ENCODE data around the gene CCDC185. TPM values are rescaled to one million over a fixed set of nuclear protein-coding genes. Genes with fewer than 3 reads are reported as not detected.

Gene CCDC185
- not detected in 2 replicates for total RNA-seq

GRCh38 chr1:223393275-223394214 is at the start of gene CCDC185:
Gene CCDC185 (plus strand): TSS chr1:223393415. CDS start chr1:223393476, 61 bp downstream.

DNA sequence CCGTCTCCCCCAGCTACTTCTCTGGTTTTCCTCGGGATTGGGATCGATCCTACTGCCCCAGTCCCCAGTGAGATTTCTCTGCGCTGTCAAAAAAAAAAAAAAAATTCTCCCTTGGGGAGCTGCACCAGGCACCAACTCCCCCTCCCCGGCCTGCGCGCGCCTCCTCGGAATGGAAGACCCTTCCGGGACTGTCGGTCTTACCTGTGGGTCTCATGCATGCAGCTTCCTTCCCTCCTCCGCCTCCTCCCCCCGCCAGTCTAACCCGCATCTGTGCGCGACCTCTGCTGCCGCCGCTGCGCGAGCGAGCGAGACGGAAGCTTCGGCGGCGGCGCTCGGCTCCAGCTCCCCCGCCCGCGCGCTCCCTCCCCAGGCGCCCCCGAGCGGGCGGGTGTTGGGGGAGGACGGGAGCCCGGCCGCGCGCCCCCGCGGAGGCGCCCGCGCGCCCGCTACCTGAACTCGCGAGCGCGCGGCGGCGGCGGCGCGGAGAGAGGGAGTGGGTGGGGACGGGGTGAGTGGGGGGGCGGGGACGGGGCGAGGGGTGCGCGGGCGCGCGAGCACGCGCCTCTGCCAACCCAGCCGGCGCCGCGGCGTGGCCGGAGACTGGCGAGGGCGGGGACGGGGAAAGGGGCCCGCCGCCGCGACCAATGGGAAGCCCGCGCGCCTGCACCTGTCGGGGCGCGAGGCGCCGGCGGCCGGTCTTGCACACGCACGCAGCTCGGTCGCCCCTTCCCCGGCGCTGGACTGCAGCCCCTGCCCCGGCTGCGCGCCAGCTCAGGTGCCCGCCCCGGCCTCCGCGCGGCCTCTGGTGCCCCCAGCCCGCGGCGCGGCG is 29.1 kb upstream of the CCDC185 start, which contains the start of gene SUSD4:
Gene SUSD4 (minus strand): TSS at position 321 of the 829 bp plus-strand sequence. CDS start 751 bp downstream, outside the sequence.

Small RNAs within 50 kb of the gene (small RNA-seq; reads per million reads assigned to genes)
- gene RNU4-57P, result not detected

Other genes with a start within 250 kb of the CCDC185 start
- gene SUSD4, start 29.2 kb upstream of the CCDC185 start, total RNA-seq, result not detected in 2 replicates

Measured in hair follicle dermal papilla cell (primary cell).